GM23338 (cell line): ENCODE data around the gene KIAA1217. TPM values are rescaled to one million over a fixed set of nuclear protein-coding genes. Genes with fewer than 3 reads are reported as not detected.

Experiments used
- ATAC-seq: fragments of 200-7000 bp; cut with Tn5 transposase; 3 replicates; pipeline ENCODE4 v1.9.1; 2020
- DNase-seq: peaks from one replicate; pipeline ENCODE4 v3.0.0-alpha.2; 2015; ENCODE audit warnings: low spot score
- H2AFZ ChIP-seq: fragments of 200-600 bp; sonication (generic); 2 replicates; pipeline ENCODE4 v1.8.0; 2016; ENCODE audit warnings: antibody characterized with exemption, mild to moderate bottlenecking, moderate library complexity
- H3F3A ChIP-seq: fragments of 200-600 bp; sonication (generic); replicated peaks from 2 replicates; pipeline ENCODE4 v1.8.0; 2017; ENCODE audit warnings: antibody characterized with exemption, mixed run types, low read depth
- H3K27ac ChIP-seq: fragments of 200-600 bp; sonication (generic); 2 replicates; pipeline ENCODE4 v1.6.1; 2016; ENCODE audit warnings: low read depth
- H3K27me3 ChIP-seq: fragments of 200-600 bp; sonication (generic); 2 replicates; pipeline ENCODE4 v1.8.0; 2016; ENCODE audit warnings: mild to moderate bottlenecking, mixed run types, moderate library complexity; ENCODE audit not compliant: insufficient read depth
- H3K36me3 ChIP-seq: fragments of 200-600 bp; sonication (generic); 2 replicates; pipeline ENCODE4 v1.8.0; 2016; ENCODE audit warnings: mild to moderate bottlenecking; ENCODE audit not compliant: insufficient read depth
- H3K4me1 ChIP-seq: fragments of 200-600 bp; sonication (generic); 2 replicates; pipeline ENCODE4 v1.8.0; 2016; ENCODE audit warnings: mild to moderate bottlenecking, moderate library complexity; ENCODE audit not compliant: insufficient read depth
- H3K4me2 ChIP-seq: fragments of 200-600 bp; sonication (generic); 2 replicates; pipeline ENCODE4 v1.7.1; 2017; ENCODE audit warnings: mixed run types
- H3K4me3 ChIP-seq: fragments of 200-600 bp; sonication (generic); 2 replicates; pipeline ENCODE4 v1.6.1; 2016; ENCODE audit warnings: mixed run types
- H3K79me2 ChIP-seq: fragments of 200-600 bp; sonication (generic); replicated peaks from 2 replicates; pipeline ENCODE4 v1.8.0; 2017; ENCODE audit warnings: mild to moderate bottlenecking; ENCODE audit not compliant: insufficient read depth
- H3K9me2 ChIP-seq: fragments of 200-600 bp; sonication (generic); 2 replicates; pipeline ENCODE4 v1.8.0; 2017; ENCODE audit not compliant: insufficient read depth
- H4K20me1 ChIP-seq: fragments of 200-600 bp; sonication (generic); replicated peaks from 2 replicates; pipeline ENCODE4 v1.8.0; 2017; ENCODE audit warnings: mild to moderate bottlenecking; ENCODE audit not compliant: insufficient read depth
- H3K27ac Mint-ChIP-seq: 2 replicates; pipeline ENCODE4 v1.8.0; 2020; ENCODE audit warnings: inconsistent platforms, mild to moderate bottlenecking, moderate library complexity, mixed read lengths
- H3K27me3 Mint-ChIP-seq: 3 replicates; pipeline ENCODE4 v1.8.0; 2022; ENCODE audit warnings: low read depth, mild to moderate bottlenecking, moderate library complexity, mixed read lengths, inconsistent platforms; ENCODE audit not compliant: insufficient read depth, poor library complexity
- H3K36me3 Mint-ChIP-seq: 3 replicates; pipeline ENCODE4 v1.8.0; 2021; ENCODE audit warnings: low read depth, mild to moderate bottlenecking, inconsistent platforms, moderate library complexity, mixed read lengths
- H3K4me1 Mint-ChIP-seq: 3 replicates; pipeline ENCODE4 v1.8.0; 2020; ENCODE audit warnings: mild to moderate bottlenecking, inconsistent platforms, mixed read lengths
- H3K4me3 Mint-ChIP-seq: 3 replicates; pipeline ENCODE4 v1.8.0; 2021; ENCODE audit warnings: moderate library complexity, mild to moderate bottlenecking, inconsistent platforms, mixed read lengths
- H3K9me3 Mint-ChIP-seq: 3 replicates; pipeline ENCODE4 v1.8.0; 2020; ENCODE audit warnings: moderate library complexity, mild to moderate bottlenecking, inconsistent platforms, mixed read lengths
- CREB1 ChIP-seq: fragments of 250-450 bp; sonication (Bioruptor Pico); IDR thresholded peaks from 2 replicates; pipeline ENCODE4 v1.5.0; 2020; ENCODE audit warnings: low read depth, mild to moderate bottlenecking, moderate library complexity
- CTCF ChIP-seq, 2 experiments: fragments of 200-600 bp in 1 of 2; sonication (generic) in 1 of 2; conservative IDR thresholded peaks; 2 replicates each; pipeline versions ENCODE4 v1.5.1 to v1.6.1; 2016 to 2017; ENCODE audit warnings: antibody characterized with exemption in 2 of 2, low read depth in 2 of 2, mild to moderate bottlenecking in 2 of 2, moderate library complexity in 1 of 2
- EZH2 ChIP-seq: fragments of 200-600 bp; sonication (generic); IDR thresholded peaks from one replicate; pipeline ENCODE4 v1.8.0; 2017; ENCODE audit warnings: antibody characterized with exemption, mild to moderate bottlenecking, low read depth; ENCODE audit not compliant: unreplicated experiment
- EZH2phosphoT487 ChIP-seq: fragments of 200-600 bp; sonication (generic); IDR thresholded peaks from one replicate; pipeline ENCODE4 v1.8.1; 2018; ENCODE audit warnings: antibody characterized with exemption; ENCODE audit not compliant: unreplicated experiment
- JUNB ChIP-seq: IDR thresholded peaks from one replicate; pipeline ENCODE4 v1.6.1; 2016; ENCODE audit warnings: antibody characterized with exemption; ENCODE audit not compliant: unreplicated experiment
- NANOG ChIP-seq: IDR thresholded peaks from 2 replicates; pipeline ENCODE4 v1.6.1; 2016; ENCODE audit warnings: antibody characterized with exemption, borderline replicate concordance
- POLR2AphosphoS5 ChIP-seq: IDR thresholded peaks from 2 replicates; pipeline ENCODE4 v1.6.1; 2016; ENCODE audit warnings: antibody characterized with exemption, low read depth
- STAT1 ChIP-seq: IDR thresholded peaks from one replicate; pipeline ENCODE4 v1.6.1; 2016; ENCODE audit warnings: antibody characterized with exemption; ENCODE audit not compliant: unreplicated experiment
- ZNF114 ChIP-seq: fragments of 250-450 bp; sonication (Bioruptor Pico); IDR thresholded peaks from 2 replicates; pipeline ENCODE4 v1.5.0; 2020; ENCODE audit warnings: mild to moderate bottlenecking, moderate library complexity
- ZNF331 ChIP-seq: fragments of 250-450 bp; sonication (Bioruptor Pico); IDR thresholded peaks from 2 replicates; pipeline ENCODE4 v1.5.0; 2020; ENCODE audit warnings: low read depth, mild to moderate bottlenecking, moderate library complexity
- ZNF462 ChIP-seq: fragments of 250-450 bp; sonication (Bioruptor Pico); IDR thresholded peaks from 2 replicates; pipeline ENCODE4 v1.5.0; 2020; ENCODE audit warnings: mild to moderate bottlenecking, moderate library complexity
- polyA plus RNA-seq: library from polyadenylated mRNA; unstranded; fragments of >200 nt; fragmentation: Nextera tagmentation; extraction: Ambion mirVana; gene quantifications from 2 replicates; pipeline ENCODE4 v1.2.1, GENCODE V29; 2016
- total RNA-seq: library from RNA; depleted of rRNA; stranded (reverse); fragments of >200 nt; shearing (Covaris generic); gene quantifications from 2 replicates; pipeline ENCODE4 v1.2.3, GENCODE V29; 2014
- TF ChIP-seq, protein P1 (sequence below): IDR thresholded peaks from 2 replicates; pipeline ENCODE4 v1.6.1; 2016; ENCODE audit warnings: antibody characterized with exemption

The KIAA1217 gene
- total and polyA plus RNA-seq, 2 experiments from 2014 or later = 6.4 to 9.1 TPM

DNA sequence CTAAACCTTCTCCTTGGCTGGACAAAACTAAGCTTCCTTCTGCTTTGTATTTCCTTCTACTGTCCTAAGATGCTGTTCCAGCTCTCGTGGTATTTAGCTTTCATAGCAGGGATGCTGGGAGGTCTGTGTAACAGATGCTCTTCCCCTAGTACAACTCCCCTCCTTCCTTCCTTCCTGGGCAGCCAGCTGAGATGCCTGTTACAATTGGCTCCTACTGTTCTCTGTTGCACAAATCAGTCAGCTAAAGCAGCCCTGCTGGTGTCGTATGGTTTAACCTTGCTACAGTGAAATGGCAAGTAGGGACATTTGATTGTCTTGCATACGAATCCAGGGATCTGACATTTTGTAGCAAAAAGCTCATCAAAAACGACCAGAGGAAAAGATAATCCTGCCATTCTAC lies 371.0 kb downstream of the KIAA1217 start (continued):
- TF ChIP-seq ZNF462 (CRISPR knock-in tag) (no peak), ZNF331 (CRISPR knock-in tag) (no peak), POLR2AphosphoS5 (no peak), ZNF114 (CRISPR knock-in tag) (no peak), STAT1 (no peak), CREB1 (no peak), EZH2phosphoT487 (no peak)
- TF ChIP-seq, protein P1, sequence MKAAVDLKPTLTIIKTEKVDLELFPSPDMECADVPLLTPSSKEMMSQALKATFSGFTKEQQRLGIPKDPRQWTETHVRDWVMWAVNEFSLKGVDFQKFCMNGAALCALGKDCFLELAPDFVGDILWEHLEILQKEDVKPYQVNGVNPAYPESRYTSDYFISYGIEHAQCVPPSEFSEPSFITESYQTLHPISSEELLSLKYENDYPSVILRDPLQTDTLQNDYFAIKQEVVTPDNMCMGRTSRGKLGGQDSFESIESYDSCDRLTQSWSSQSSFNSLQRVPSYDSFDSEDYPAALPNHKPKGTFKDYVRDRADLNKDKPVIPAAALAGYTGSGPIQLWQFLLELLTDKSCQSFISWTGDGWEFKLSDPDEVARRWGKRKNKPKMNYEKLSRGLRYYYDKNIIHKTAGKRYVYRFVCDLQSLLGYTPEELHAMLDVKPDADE = no peak

DNA sequence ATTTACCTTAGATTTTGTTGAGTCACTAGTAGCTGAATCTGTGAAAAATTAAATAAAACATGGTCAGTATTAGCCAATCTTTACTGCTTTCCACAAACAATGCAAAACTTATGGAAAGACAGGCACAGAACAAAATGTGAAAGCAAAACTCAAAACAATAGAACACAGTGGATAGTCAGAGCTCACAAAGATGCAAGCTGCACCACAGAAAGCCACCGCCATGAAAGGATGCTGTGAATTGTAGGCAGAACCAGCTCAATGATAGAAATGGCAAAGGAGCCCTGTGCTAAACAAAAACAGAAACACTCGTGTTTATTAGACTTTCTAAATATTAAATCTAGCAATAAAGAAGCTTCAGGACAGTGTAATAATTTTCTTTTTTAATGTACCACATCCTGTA lies 380.3 kb downstream of the KIAA1217 start:
- H3K4me3 Mint-ChIP-seq = no peak overlapping the region
- no peaks in the 10 kb centered on the region for H3K9me3 Mint-ChIP-seq
- no peaks in the 10 kb centered on the region for H3K27me3 Mint-ChIP-seq
- Histone ChIP-seq H3K9me2 (no peaks in the 10 kb centered on the region), H3K36me3 (peaks cover 7% of the 10 kb centered on the region; the same call in 1 of the 2 replicates), H3F3A (no peaks in the 10 kb centered on the region), H2AFZ (no peak overlapping the region), H3K4me2 (no peak overlapping the region), H3K4me3 (no peak overlapping the region), H3K4me1 (no peaks in the 10 kb centered on the region), H3K27me3 (no peaks in the 10 kb centered on the region), H3K27ac (no peak overlapping the region), H3K79me2 (no peaks in the 10 kb centered on the region), H4K20me1 (no peaks in the 10 kb centered on the region)
- DNase-seq (no peak), ATAC-seq (no peak)
- H3K4me1 Mint-ChIP-seq = no peaks in the 10 kb centered on the region
- H3K36me3 Mint-ChIP-seq = peaks cover 23% of the 10 kb centered on the region
- H3K27ac Mint-ChIP-seq = no peak overlapping the region
- TF ChIP-seq EZH2 (no peak), CTCF (conservative IDR thresholded peaks at IDR 0.05; ENCODE audit: low read depth in 2 of 2) (no peak), JUNB (no peak), ZNF331 (CRISPR knock-in tag) (no peak), POLR2AphosphoS5 (no peak), CREB1 (no peak), NANOG (no peak), ZNF114 (CRISPR knock-in tag) (no peak)
